Sigmoid colon (tissue), 7 donors: Measurements from ENCODE around the gene PRR19. TPM values are rescaled to one million over a fixed set of nuclear protein-coding genes. Genes with fewer than 3 reads are reported as not detected.

Experiments used
- DNase-seq: peaks from one replicate; pipeline ENCODE4 v3.0.0-alpha.2; 2019
- H3K27ac ChIP-seq, 4 donors: fragments of 200-600 bp; sonication (generic); one replicate each; pipeline ENCODE4 v1.5.1; 2016 to 2019; ENCODE audit warnings: mild to moderate bottlenecking in 1 of 4
- H3K27me3 ChIP-seq, 3 donors: fragments of 200-600 bp; sonication (generic); one replicate each; pipeline ENCODE4 v1.5.1; 2019; ENCODE audit warnings: mild to moderate bottlenecking in 1 of 3
- H3K36me3 ChIP-seq, 4 donors: fragments of 200-600 bp; sonication (generic); one replicate each; pipeline ENCODE4 v1.5.1; 2016 to 2019
- H3K4me1 ChIP-seq, 4 donors: fragments of 200-600 bp; sonication (generic); one replicate each; pipeline ENCODE4 v1.5.1; 2017 to 2019
- H3K4me3 ChIP-seq, 4 donors: fragments of 200-600 bp; sonication (generic); one replicate each; pipeline ENCODE4 v1.5.1; 2017 to 2019; ENCODE audit warnings: mild to moderate bottlenecking in 2 of 4, moderate library complexity in 1 of 4
- H3K9me3 ChIP-seq, 4 donors: fragments of 200-600 bp in 3 of 4; sonication (generic) in 3 of 4; one replicate each; pipeline versions ENCODE4 v1.5.1 to v1.6.1; 2013 to 2019
- CTCF ChIP-seq, 4 experiments: fragments of 450-650 bp in 3 of 4; fragments of 200-600 bp in 1 of 4; IDR thresholded peaks; one replicate each; pipeline ENCODE4 v1.5.1; 2016 to 2019; ENCODE audit warnings: antibody characterized with exemption in 4 of 4, mild to moderate bottlenecking in 3 of 4, moderate library complexity in 2 of 4
- EP300 ChIP-seq, 4 donors: sonication (generic); formaldehyde crosslinking; IDR thresholded peaks; one replicate each; pipeline ENCODE4 v1.6.1; 2017; ENCODE audit warnings: antibody characterized with exemption in 4 of 4
- POLR2A ChIP-seq, 2 donors: fragments of 450-650 bp; IDR thresholded peaks; one replicate each; pipeline ENCODE4 v1.6.1; 2016; ENCODE audit warnings: antibody characterized with exemption in 2 of 2, mild to moderate bottlenecking in 2 of 2, moderate library complexity in 2 of 2
- POLR2AphosphoS5 ChIP-seq, 4 donors: sonication (generic); formaldehyde crosslinking; IDR thresholded peaks; one replicate each; pipeline ENCODE4 v1.6.1; 2017; ENCODE audit warnings: antibody characterized with exemption in 4 of 4
- WGBS, 2 donors: extraction: QIAGEN DNeasy Blood & Tissue Kit; methylation state at CpG; one replicate each; pipeline ENCODE4 v1.1.7; 2013; 5-methylcytosine and 5-hydroxymethylcytosine counted together
- intact Hi-C: fragments of 100-400 bp; cut with DNase I; formaldehyde crosslinking; loops from one replicate; pipeline ENCODE4 v1.15.1; 2023
- polyA plus RNA-seq, 3 donors: library from polyadenylated mRNA; stranded (reverse); fragments of 200-250 nt; gene quantifications; one replicate each; pipeline ENCODE4 v1.2.3, GENCODE V29; 2013
- total RNA-seq, 4 donors: library from RNA; depleted of rRNA; stranded (reverse); fragments of >200 nt; gene quantifications; one replicate each; pipeline ENCODE4 v1.1.0, GENCODE V29; 2016
- donor health status: healthy with polysubstance abuse.
- donor health status: Bipolar disorder and iron deficiency.
- donor health status: healthy.

The PRR19 gene
- total and polyA plus RNA-seq, 7 donors: 0.69 to 0.79 TPM; not detected in 5

DNA sequence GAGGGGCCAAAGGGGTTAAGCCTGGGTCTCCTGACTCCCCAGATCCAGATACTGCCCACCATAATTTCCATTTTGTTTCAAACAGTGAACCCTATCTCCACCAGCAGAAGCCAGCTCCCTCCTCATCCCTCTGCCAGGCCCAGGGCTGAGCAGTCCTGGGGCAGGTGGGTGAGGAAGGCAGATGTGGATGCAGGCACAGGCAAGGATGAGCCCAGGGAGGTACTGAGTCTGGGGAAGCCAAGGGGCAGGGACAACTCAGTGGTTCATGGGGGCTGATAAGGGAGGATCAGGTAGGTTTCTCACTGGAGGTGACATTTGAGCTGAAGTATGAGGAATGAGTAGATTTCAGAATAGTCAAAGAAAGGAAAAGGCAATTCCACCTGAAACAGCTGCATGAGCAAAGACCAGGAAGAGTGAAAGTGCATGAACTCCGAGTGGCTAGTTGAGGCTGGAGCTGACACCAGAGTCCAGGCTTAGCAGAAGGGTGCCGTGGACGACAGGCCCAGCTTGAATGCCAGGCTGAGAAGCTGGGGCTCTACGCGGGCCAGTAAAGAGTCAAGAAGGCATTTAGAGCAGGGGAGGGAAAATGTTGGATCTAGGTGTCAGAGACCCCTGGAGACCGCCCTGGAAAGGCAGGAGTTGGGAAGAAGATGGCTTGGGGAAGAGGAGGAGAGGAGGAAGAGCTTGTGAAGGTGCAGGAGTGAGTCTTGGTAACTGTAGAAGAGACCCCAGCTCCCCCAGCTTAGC, 22.6 kb upstream of the PRR19 start:
- H3K4me1 ChIP-seq: peaks cover 0 to 89% (median 72%) of the 10 kb centered on the region in 4 donors
- intact Hi-C loops: loop anchor here (1.0 kb wide), 1 partner anchor 33 kb away; no protein-coding TSS in a partner anchor

DNA sequence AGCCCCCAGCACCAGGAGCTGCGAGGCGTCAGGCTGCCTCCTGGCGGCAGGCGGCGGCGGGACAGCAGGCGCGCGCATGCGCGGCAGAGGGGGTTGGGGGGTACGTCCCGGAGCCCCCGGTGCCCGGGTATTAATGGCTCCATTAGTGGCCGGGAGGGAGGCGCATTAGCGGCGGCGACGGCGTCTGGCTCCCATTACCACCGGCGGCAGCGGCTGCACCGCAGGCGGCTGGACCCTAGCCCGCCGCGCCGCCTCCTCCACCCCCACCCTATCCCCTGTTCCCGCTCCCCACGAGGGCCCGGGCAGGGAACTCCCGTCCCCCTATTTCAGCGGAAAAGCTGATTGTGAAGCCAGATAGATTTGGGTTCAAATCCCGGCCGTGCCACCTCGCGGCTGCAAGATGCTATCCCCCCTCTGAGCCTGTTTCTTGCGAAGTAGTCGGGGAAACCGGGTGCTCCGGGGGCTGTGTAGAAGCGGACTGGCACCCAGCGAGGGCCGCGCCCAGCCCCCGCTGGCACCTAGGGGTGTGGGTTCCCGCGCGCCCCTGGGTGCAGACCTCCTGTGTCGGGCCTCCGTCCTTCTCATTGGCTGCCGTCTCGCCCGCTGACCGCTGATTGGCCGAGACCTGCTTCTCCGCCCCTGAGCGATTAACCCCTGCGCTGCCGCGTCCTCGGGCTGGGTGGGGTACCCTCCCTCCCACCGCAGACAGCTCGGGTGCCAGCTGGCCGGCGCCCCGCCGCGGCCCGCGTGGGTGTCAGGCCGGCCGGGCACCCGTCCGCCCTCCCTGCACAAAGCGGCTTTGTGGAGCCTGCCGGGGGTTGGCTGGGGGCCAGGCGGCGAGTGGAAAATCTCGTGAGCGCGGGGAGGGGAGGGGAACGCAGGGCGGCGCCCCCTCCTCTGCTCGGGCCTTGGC, 21.8 kb upstream of the PRR19 start:
- TF ChIP-seq EP300 (IDR thresholded peaks at IDR 0.05) (no peak), POLR2A (IDR thresholded peaks at IDR 0.05) (peak; percentile 11 to 26), CTCF (IDR thresholded peaks at IDR 0.05) (peak; percentile 94 to 99 (median 98)), POLR2AphosphoS5 (IDR thresholded peaks at IDR 0.05) (peak; percentile 48 to 71 (median 65))
- Histone ChIP-seq H3K27me3 (no peaks in the 10 kb centered on the region), H3K27ac (peak overlapping the region; percentile 94 to 99 (median 96)), H3K9me3 (no peaks in the 10 kb centered on the region), H3K36me3 (no peaks in the 10 kb centered on the region), H3K4me3 (peak overlapping the region; percentile 66 to 80 (median 73)), H3K4me1 (peaks cover 0 to 89% (median 70%) of the 10 kb centered on the region in 4 donors)
- intact Hi-C loops: loop anchor here (1.0 to 2.0 kb wide), 2 partner anchors 25 to 34 kb away; partner anchors contain the start of gene ERF
- WGBS, 2 donors: 0 to 1% methylated on average over 89 of the region's 89 CpGs
- DNase-seq: peak; percentile 98

More for the DNA sequence above, 22.6 kb upstream of the PRR19 start:
- peak; percentile 72 for DNase-seq
- Histone ChIP-seq H3K27me3 (no peaks in the 10 kb centered on the region), H3K36me3 (peaks cover 0 to 8% (median 3%) of the 10 kb centered on the region in 4 donors), H3K9me3 (no peaks in the 10 kb centered on the region), H3K4me3 (peak overlapping the region; percentile 66 to 80 (median 73)), H3K27ac (peak overlapping the region; percentile 94 to 99 (median 96))
- 17 to 20% methylated on average over 6 of the region's 6 CpGs for WGBS, 2 donors
- TF ChIP-seq CTCF (IDR thresholded peaks at IDR 0.05) (no peak), POLR2A (IDR thresholded peaks at IDR 0.05) (no peak), POLR2AphosphoS5 (IDR thresholded peaks at IDR 0.05) (no peak), EP300 (IDR thresholded peaks at IDR 0.05) (no peak)

DNA sequence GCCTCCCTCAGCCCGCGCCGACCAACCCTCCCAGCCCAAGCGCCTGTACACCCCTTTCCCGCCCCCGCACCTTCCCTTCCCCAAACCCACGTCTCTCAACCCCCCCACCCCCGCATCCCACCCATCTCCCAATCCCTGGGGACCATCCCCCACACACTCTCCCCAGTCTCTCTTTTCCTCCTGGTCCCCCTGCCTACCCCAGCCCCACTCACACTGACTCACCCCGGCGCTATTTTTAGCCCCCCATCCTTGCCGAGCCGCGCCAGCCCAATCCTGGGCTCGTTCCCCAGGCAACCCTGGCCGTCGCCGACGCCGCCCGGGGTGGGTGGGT, 21.2 kb upstream of the PRR19 start:
- intact Hi-C loops: loop anchor here (2.0 kb wide), 1 partner anchor 26 kb away; the partner anchor contains the start of gene ERF
- Histone ChIP-seq H3K36me3 (no peaks in the 10 kb centered on the region), H3K4me1 (peaks cover 0 to 89% (median 74%) of the 10 kb centered on the region in 4 donors), H3K4me3 (peak overlapping the region; percentile 66 to 80 (median 73)), H3K27ac (peak overlapping the region; percentile 94 to 99 (median 96)), H3K27me3 (no peaks in the 10 kb centered on the region), H3K9me3 (no peaks in the 10 kb centered on the region)
- 2% methylated on average over 20 of the region's 20 CpGs for WGBS, 2 donors
- TF ChIP-seq EP300 (IDR thresholded peaks at IDR 0.05): no peak
- TF ChIP-seq POLR2A (IDR thresholded peaks at IDR 0.05): no peak
- no peak for TF ChIP-seq CTCF (IDR thresholded peaks at IDR 0.05)
- no peak for TF ChIP-seq POLR2AphosphoS5 (IDR thresholded peaks at IDR 0.05)
- DNase-seq: no peak

DNA sequence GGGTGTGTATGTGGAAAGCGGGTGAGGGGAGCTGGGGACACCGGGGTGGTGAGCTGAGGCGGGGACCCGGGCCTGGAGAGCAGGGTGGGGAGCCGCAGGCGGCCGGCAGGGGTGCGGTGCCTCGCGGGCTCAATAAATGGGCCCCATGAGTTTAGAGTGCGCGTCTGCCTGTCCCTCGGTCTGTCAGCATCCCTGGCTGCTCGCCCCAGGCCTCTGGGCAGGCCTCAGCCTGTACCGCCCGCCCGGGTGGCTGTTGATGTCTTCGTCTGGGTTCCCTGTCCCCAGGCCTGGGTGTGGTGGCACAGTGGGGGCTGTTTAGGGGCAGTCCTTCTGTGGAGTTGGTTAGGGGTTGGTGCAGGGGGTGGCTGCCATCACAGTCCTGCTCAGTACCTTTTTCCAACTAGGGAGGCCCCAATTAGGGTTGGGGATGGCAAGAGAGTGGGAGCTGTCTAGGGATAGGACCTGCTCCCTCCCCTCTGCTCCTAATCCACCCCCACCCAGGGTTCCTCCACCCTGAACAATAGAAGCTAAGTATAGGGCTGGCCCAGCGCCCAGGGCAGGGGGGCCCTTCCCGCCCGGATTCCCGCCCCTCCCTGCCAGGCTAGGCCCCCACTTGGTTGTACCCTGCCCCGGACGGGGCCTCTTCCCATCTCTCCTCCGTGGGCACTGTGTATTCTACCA, 20.6 kb upstream of the PRR19 start:
- Histone ChIP-seq H3K4me3 (peak overlapping the region; percentile 66 to 80 (median 73)), H3K9me3 (no peaks in the 10 kb centered on the region), H3K27ac (peak overlapping the region; percentile 94 to 99 (median 96)), H3K4me1 (peaks cover 0 to 89% (median 78%) of the 10 kb centered on the region in 4 donors), H3K36me3 (no peaks in the 10 kb centered on the region), H3K27me3 (no peaks in the 10 kb centered on the region)
- intact Hi-C loops: loop anchor here (2.0 kb wide), 1 partner anchor 26 kb away; the partner anchor contains the start of gene ERF
- 10 to 12% methylated on average over 25 of the region's 25 CpGs for WGBS, 2 donors
- peak; percentile 85 for DNase-seq
- TF ChIP-seq POLR2A (IDR thresholded peaks at IDR 0.05) (no peak), POLR2AphosphoS5 (IDR thresholded peaks at IDR 0.05) (peak in 1 of 4 donors; percentile 10)
